Esophagus muscularis mucosa (tissue), 4 donors: ENCODE measurements around the gene AHI1. TPM values are rescaled to one million over a fixed set of nuclear protein-coding genes. Genes with fewer than 3 reads are reported as not detected.

ENCODE experiments used
- DNase-seq: peaks from one replicate; pipeline ENCODE4 v3.0.0-alpha.2; 2017; ENCODE audit errors: extremely low spot score
- H3K27ac ChIP-seq, 4 donors: fragments of 200-600 bp; sonication (generic); replicated peaks in 1 of 4; 1 replicate in 3 of 4; 2 replicates in 1 of 4; pipeline ENCODE4 v1.5.1; 2016 to 2019; ENCODE audit warnings: mild to moderate bottlenecking in 1 of 4
- H3K27me3 ChIP-seq, 4 donors: fragments of 200-600 bp; sonication (generic); one replicate each; pipeline versions ENCODE4 v1.5.1 to v1.6.0; 2016 to 2019
- H3K36me3 ChIP-seq, 4 donors: fragments of 200-600 bp; sonication (generic); one replicate each; pipeline ENCODE4 v1.5.1; 2016 to 2019
- H3K4me1 ChIP-seq, 4 donors: fragments of 200-600 bp; sonication (generic); one replicate each; pipeline ENCODE4 v1.5.1; 2016 to 2019
- H3K4me3 ChIP-seq, 4 donors: fragments of 200-600 bp; sonication (generic); 1 replicate in 2 of 4; 2 replicates in 2 of 4; pipeline ENCODE4 v1.5.1; 2016 to 2019; ENCODE audit warnings: mild to moderate bottlenecking in 4 of 4, moderate library complexity in 1 of 4
- H3K9me3 ChIP-seq, 4 donors: fragments of 200-600 bp; sonication (generic); 1 replicate in 3 of 4; 2 replicates in 1 of 4; pipeline ENCODE4 v1.5.1; 2016 to 2019
- EP300 ChIP-seq: sonication (generic); formaldehyde crosslinking; IDR thresholded peaks from one replicate; pipeline ENCODE4 v1.6.1; 2017; ENCODE audit warnings: antibody characterized with exemption
- POLR2A ChIP-seq: fragments of 450-650 bp; IDR thresholded peaks from one replicate; pipeline ENCODE4 v1.6.1; 2017; ENCODE audit warnings: antibody characterized with exemption, moderate library complexity, mild to moderate bottlenecking, low read depth
- POLR2AphosphoS5 ChIP-seq, 2 donors: sonication (generic); formaldehyde crosslinking; IDR thresholded peaks; one replicate each; pipeline ENCODE4 v1.6.1; 2017; ENCODE audit warnings: antibody characterized with exemption in 2 of 2
- WGBS: methylation state at CpG from one replicate; pipeline ENCODE4 v1.1.5; 2018; 5-methylcytosine and 5-hydroxymethylcytosine counted together
- intact Hi-C: fragments of 100-400 bp; cut with DNase I; formaldehyde crosslinking; loops from one replicate; pipeline ENCODE4 v1.15.1; 2023
- total RNA-seq, 4 donors: library from RNA; depleted of rRNA; stranded (reverse); fragments of >200 nt; gene quantifications; one replicate each; pipeline versions ENCODE4 v1.1.0 to v1.2.1, GENCODE V29; 2016
- TF ChIP-seq, protein P1 (sequence below), 3 experiments: fragments of 200-600 bp in 2 of 3; fragments of 450-650 bp in 1 of 3; sonication (generic) in 2 of 3; IDR thresholded peaks; one replicate each; pipeline ENCODE4 v1.5.1; 2017 to 2019; ENCODE audit warnings: antibody characterized with exemption in 3 of 3, mild to moderate bottlenecking in 2 of 3, moderate library complexity in 1 of 3

AHI1 gene
- total RNA-seq, 4 donors from 2014 or later: 11.4 to 28.7 (median 16.2) TPM

DNA sequence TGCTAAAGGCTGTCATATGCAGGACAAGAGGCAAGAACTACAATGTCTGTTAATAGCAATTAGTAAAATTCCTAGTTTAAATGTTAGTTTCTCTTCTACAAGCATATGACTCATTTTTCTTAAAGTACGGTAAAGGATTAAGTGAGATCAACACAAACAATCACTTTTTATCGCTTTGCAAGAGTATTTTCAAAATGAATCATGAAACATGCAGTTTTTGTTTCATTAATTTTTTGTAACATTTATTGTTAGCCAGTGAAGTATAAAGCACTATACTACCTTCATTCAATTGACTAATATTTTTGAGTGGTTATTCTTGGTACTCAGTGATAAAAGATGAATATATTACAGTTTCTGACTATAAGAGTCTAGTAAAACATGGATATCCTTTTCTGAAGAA is 138.6 kb downstream of the AHI1 start:
- WGBS: 88% methylated on average over 2 of the region's 2 CpGs
- Histone ChIP-seq H3K36me3 (peaks cover 0 to 14% (median 3%) of the 10 kb centered on the region in 4 donors), H3K4me1 (no peaks in the 10 kb centered on the region), H3K9me3 (no peaks in the 10 kb centered on the region), H3K27me3 (no peaks in the 10 kb centered on the region), H3K4me3 (no peak overlapping the region), H3K27ac (no peak overlapping the region)
- DNase-seq: no peak
- no peak for TF ChIP-seq EP300
- TF ChIP-seq POLR2AphosphoS5 (IDR thresholded peaks at IDR 0.05): no peak
- no peak for TF ChIP-seq POLR2A
- TF ChIP-seq, protein P1, sequence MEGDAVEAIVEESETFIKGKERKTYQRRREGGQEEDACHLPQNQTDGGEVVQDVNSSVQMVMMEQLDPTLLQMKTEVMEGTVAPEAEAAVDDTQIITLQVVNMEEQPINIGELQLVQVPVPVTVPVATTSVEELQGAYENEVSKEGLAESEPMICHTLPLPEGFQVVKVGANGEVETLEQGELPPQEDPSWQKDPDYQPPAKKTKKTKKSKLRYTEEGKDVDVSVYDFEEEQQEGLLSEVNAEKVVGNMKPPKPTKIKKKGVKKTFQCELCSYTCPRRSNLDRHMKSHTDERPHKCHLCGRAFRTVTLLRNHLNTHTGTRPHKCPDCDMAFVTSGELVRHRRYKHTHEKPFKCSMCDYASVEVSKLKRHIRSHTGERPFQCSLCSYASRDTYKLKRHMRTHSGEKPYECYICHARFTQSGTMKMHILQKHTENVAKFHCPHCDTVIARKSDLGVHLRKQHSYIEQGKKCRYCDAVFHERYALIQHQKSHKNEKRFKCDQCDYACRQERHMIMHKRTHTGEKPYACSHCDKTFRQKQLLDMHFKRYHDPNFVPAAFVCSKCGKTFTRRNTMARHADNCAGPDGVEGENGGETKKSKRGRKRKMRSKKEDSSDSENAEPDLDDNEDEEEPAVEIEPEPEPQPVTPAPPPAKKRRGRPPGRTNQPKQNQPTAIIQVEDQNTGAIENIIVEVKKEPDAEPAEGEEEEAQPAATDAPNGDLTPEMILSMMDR (IDR thresholded peaks at IDR 0.05): no peak
- intact Hi-C loops: no loop called here

DNA sequence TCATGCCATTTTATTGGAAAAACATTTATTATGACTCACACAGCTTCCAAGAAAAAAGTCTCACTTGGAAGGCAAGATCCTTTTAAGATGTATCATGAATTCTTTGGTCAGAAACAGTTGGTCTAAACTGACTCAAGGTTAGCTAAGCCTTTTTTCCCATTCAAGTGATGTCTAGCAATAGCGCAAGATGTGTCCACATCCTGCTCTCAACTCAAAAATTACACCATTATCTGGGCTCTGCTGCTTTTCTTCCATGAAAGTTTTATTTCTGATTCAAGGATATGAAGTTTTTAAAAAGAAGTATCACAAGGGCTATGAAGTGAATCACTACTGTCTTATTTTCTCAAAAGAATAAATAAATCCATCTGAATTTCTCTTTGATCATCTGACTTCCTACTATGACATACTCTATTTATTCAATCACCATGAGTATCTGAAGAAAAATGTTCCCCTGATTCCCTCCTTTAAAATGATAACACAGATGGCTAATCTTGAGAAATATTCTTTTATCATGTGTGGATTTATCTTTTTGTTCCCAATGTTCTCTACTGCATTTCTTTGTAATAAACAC is 139.2 kb downstream of the AHI1 start:
- peaks cover 0 to 14% (median 3%) of the 10 kb centered on the region in 4 donors for H3K36me3 ChIP-seq
- no peaks in the 10 kb centered on the region for H3K4me1 ChIP-seq
- TF ChIP-seq POLR2AphosphoS5 (IDR thresholded peaks at IDR 0.05): no peak
- TF ChIP-seq, protein P1 (IDR thresholded peaks at IDR 0.05): no peak
- TF ChIP-seq EP300: no peak
- TF ChIP-seq POLR2A: no peak
- H3K9me3 ChIP-seq: no peaks in the 10 kb centered on the region
- H3K27me3 ChIP-seq: no peaks in the 10 kb centered on the region
- no peak overlapping the region for H3K4me3 ChIP-seq
- no peak overlapping the region for H3K27ac ChIP-seq
- DNase-seq: no peak
- WGBS: 95% methylated on average over 1 of the region's 1 CpG
- intact Hi-C loops: no loop called here

DNA sequence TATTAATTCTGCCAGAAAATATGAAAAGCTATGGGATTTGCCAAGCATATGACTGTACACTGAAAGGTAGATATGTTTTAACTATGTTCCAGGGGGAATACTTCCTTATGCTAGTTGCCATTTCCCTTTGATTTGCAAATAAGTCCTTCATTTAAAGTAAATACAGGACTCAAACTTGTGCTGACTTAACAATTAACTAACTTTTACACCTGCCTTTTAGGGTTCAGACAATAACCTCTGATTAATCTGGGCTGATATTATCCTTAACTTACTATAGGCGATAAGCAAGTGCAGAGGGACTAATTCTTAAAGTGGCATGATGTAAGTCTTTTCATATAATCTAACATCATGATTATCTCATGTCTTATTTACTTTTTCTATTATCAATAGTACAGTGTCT is 143.1 kb downstream of the AHI1 start:
- WGBS: 95% methylated on average over 1 of the region's 1 CpG

DNA sequence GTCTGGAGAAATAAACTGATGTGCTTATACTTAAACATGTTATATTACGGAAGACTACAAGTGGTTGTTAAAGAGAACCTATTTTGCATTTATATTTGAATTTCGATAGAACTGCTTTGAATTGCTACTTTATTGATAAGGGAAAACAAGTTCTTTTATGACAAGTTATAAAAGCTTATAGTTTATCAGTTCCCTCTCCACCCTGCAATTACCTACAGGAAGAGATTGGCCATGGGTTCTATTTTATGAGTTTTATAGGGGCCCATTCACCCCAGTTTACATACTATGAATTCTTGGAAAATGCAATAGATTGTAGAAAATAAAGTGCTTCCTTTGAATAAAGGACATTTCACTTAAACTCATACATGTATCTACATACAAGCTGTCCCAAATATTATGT is 144.4 kb downstream of the AHI1 start:
- WGBS: 99% methylated on average over 2 of the region's 2 CpGs
- DNase-seq: no peak
- Histone ChIP-seq H3K4me1 (no peaks in the 10 kb centered on the region), H3K27me3 (no peaks in the 10 kb centered on the region), H3K9me3 (no peaks in the 10 kb centered on the region), H3K4me3 (no peak overlapping the region), H3K36me3 (peaks cover 0 to 19% (median 3%) of the 10 kb centered on the region in 4 donors), H3K27ac (no peak overlapping the region)
- TF ChIP-seq EP300: no peak
- TF ChIP-seq, protein P1 (IDR thresholded peaks at IDR 0.05): no peak
- TF ChIP-seq POLR2A: no peak
- no peak for TF ChIP-seq POLR2AphosphoS5 (IDR thresholded peaks at IDR 0.05)
- intact Hi-C loops: no loop called here

More for the DNA sequence above, 143.1 kb downstream of the AHI1 start:
- intact Hi-C loops: no loop called here
- Histone ChIP-seq H3K9me3 (no peaks in the 10 kb centered on the region), H3K4me1 (no peaks in the 10 kb centered on the region), H3K27ac (no peak overlapping the region), H3K36me3 (peaks cover 0 to 20% (median 3%) of the 10 kb centered on the region in 4 donors), H3K4me3 (no peak overlapping the region), H3K27me3 (no peaks in the 10 kb centered on the region)
- no peak for DNase-seq
- TF ChIP-seq EP300 (no peak), POLR2AphosphoS5 (IDR thresholded peaks at IDR 0.05) (no peak), POLR2A (no peak)
- TF ChIP-seq, protein P1 (IDR thresholded peaks at IDR 0.05): no peak

DNA sequence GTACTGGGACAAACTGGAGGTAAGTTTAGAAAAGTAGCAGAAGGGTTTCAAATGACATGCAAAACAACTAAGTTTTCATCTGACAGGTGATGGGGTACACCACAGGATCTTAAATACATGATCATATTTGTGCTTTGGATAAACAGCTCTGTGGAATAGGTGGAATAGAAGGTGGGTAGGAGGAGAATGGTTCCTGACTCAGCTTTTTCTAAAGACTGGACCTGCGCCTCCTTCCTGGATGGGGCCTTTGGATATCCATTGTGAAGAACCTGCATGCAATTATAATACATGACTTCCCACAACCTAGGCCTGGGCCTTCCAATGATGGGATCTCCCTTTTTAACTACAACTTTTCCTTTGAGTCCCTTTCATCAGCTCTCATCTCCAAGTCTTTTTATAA is 145.9 kb downstream of the AHI1 start:
- Histone ChIP-seq H3K4me1 (no peaks in the 10 kb centered on the region), H3K27ac (no peak overlapping the region), H3K9me3 (no peaks in the 10 kb centered on the region), H3K4me3 (no peak overlapping the region), H3K36me3 (peaks cover 0 to 11% (median 3%) of the 10 kb centered on the region in 4 donors), H3K27me3 (no peaks in the 10 kb centered on the region)
- TF ChIP-seq POLR2A (no peak), EP300 (no peak), POLR2AphosphoS5 (IDR thresholded peaks at IDR 0.05) (no peak)
- TF ChIP-seq, protein P1 (IDR thresholded peaks at IDR 0.05): no peak
- WGBS: 100% methylated on average over 1 of the region's 1 CpG
- no peak for DNase-seq
- intact Hi-C loops: no loop called here
